SK-N-MC (cell line): ENCODE measurements around the gene TANGO2.

Experiments used
- EZH2 ChIP-seq: fragments of 200-600 bp; sonication (generic); IDR thresholded peaks from one replicate; pipeline ENCODE4 v1.6.1; 2017; ENCODE audit warnings: antibody characterized with exemption
- POLR2AphosphoS5 ChIP-seq: IDR thresholded peaks from 2 replicates; pipeline ENCODE4 v1.6.1; 2012; ENCODE audit warnings: mild to moderate bottlenecking, low read depth, low read length, borderline replicate concordance

DNA sequence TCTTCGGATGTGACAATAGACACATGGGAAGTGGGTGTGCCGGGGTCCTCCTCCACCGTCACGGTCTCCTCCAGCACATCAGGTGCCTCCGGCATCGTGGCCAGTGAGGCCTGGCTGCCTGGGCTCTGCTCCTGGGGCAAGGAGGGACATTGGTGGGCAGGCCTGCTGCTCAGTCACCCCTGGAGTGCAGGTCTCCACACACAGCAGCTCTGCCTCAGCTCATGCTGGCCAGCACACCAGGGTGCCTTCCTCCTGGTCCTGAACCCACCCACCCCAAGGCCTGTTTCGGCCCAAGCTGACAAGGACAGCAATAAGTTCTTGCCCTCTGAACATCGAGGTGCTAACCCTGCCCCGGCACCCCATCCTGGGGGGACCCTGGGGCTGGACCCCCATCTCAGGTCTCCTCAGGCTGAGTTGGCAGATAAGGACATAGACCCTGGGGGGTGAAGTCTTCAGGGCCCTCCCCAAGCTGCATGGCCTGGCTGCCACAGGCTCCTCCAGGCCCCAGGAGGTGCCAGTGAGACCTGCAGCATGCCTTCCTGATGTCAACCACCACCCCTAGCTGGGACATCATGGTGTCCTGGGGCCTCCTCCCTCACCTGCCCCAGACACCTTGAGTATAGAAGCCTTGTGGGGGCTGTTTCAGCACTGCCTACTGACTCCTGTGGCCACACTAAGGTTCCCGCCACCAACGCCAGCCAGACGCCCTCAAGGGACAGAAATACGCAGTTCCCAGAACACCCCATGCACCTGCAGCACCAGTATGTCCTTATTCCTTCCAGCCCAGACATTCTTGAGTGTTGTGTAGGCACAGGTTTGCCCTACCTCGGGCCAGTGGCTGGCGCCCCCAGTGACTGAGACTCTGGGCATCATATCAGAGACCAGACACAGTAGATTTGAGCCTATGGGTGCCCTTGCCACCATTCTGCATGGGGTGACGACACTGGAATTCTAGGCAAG lies 38.7 kb upstream of the TANGO2 start:
- no peak for TF ChIP-seq EZH2
- TF ChIP-seq POLR2AphosphoS5: no peak
